RWPE2 (cell line): ENCODE measurements around the gene LIME1.

Experiments used
- ATAC-seq: fragments of 200-7000 bp; cut with Tn5 transposase; 3 replicates; pipeline ENCODE4 v1.9.1; 2021; ENCODE audit warnings: low read depth
- DNase-seq: peaks from one replicate; pipeline ENCODE4 v3.0.0-alpha.2; 2020; ENCODE audit warnings: low spot score
- H3K27ac ChIP-seq: fragments of 450-650 bp; 2 replicates; pipeline ENCODE4 v1.5.1; 2017; ENCODE audit warnings: mild to moderate bottlenecking; ENCODE audit not compliant: poor library complexity, severe bottlenecking
- H3K27me3 ChIP-seq: fragments of 250-450 bp; sonication (Bioruptor Pico); 2 replicates; pipeline ENCODE4 v1.5.1; 2021; ENCODE audit warnings: mild to moderate bottlenecking, moderate library complexity; ENCODE audit not compliant: insufficient read depth, poor library complexity, severe bottlenecking
- H3K36me3 ChIP-seq: fragments of 250-450 bp; sonication (Bioruptor Pico); 2 replicates; pipeline ENCODE4 v1.5.1; 2020; ENCODE audit warnings: low read depth, mild to moderate bottlenecking, moderate library complexity
- H3K4me1 ChIP-seq: fragments of 250-450 bp; sonication (Bioruptor Pico); 2 replicates; pipeline ENCODE4 v1.5.1; 2021; ENCODE audit warnings: mild to moderate bottlenecking, moderate library complexity; ENCODE audit not compliant: insufficient read depth, poor library complexity, severe bottlenecking
- H3K4me3 ChIP-seq: fragments of 250-450 bp; sonication (Bioruptor Pico); 2 replicates; pipeline ENCODE4 v1.5.1; 2021; ENCODE audit warnings: mild to moderate bottlenecking, moderate library complexity; ENCODE audit not compliant: severe bottlenecking
- H3K9me3 ChIP-seq: fragments of 250-450 bp; sonication (Bioruptor Pico); 2 replicates; pipeline ENCODE4 v1.5.1; 2021; ENCODE audit warnings: mild to moderate bottlenecking, moderate library complexity; ENCODE audit not compliant: severe bottlenecking
- CTCF ChIP-seq: fragments of 450-650 bp; IDR thresholded peaks from one replicate; pipeline ENCODE4 v1.5.1; 2017; ENCODE audit warnings: mild to moderate bottlenecking, moderate library complexity; ENCODE audit not compliant: poor library complexity, severe bottlenecking

LIME1 gene

GRCh38 chr20:63766695-63767426 is 30.4 kb downstream of the LIME1 start:
- Histone ChIP-seq H3K36me3 (no peaks in the 10 kb centered on the region), H3K9me3 (no peaks in the 10 kb centered on the region), H3K27ac (no peak overlapping the region), H3K27me3 (no peaks in the 10 kb centered on the region), H3K4me3 (no peak overlapping the region), H3K4me1 (no peaks in the 10 kb centered on the region)
- ATAC-seq (no peak), DNase-seq (no peak)
- no peak for TF ChIP-seq CTCF

- no peaks in the 10 kb centered on the region for H3K9me3 ChIP-seq
- ATAC-seq (peak; percentile 10; the same call in 2 of the 3 replicates), DNase-seq (no peak)
- H3K4me3 ChIP-seq: no peak overlapping the region
- H3K27me3 ChIP-seq: no peaks in the 10 kb centered on the region
- no peak overlapping the region for H3K27ac ChIP-seq
- no peaks in the 10 kb centered on the region for H3K36me3 ChIP-seq
- H3K4me1 ChIP-seq: no peaks in the 10 kb centered on the region
- no peak for TF ChIP-seq CTCF
These were observed 31.0 kb downstream of the LIME1 start for GRCh38 chr20:63767456-63767855.

- H3K36me3 ChIP-seq: no peaks in the 10 kb centered on the region
- ATAC-seq: peak; percentile 23; the same call in 2 of the 3 replicates
These were observed 31.4 kb downstream of the LIME1 start for GRCh38 chr20:63767886-63768285.

GRCh38 chr20:63768591-63769515 is 32.4 kb downstream of the LIME1 start:
- Histone ChIP-seq H3K27ac (no peak overlapping the region), H3K4me1 (no peaks in the 10 kb centered on the region), H3K36me3 (no peaks in the 10 kb centered on the region), H3K4me3 (no peak overlapping the region), H3K27me3 (no peaks in the 10 kb centered on the region), H3K9me3 (no peaks in the 10 kb centered on the region)
- no peak for ATAC-seq
- DNase-seq: no peak
- no peak for TF ChIP-seq CTCF

More at GRCh38 chr20:63767886-63768285, 31.4 kb downstream of the LIME1 start:
- no peak for TF ChIP-seq CTCF
- Histone ChIP-seq H3K27me3 (no peaks in the 10 kb centered on the region), H3K4me3 (no peak overlapping the region), H3K27ac (no peak overlapping the region), H3K9me3 (no peaks in the 10 kb centered on the region), H3K4me1 (no peaks in the 10 kb centered on the region)
- no peak for DNase-seq
